Activated T-cell treated with anti-CD3 and anti-CD28 coated beads for 4 hours (primary cell): ENCODE data around the gene ZNF577.
A peak's percentile ranks its signal among the peaks of the same experiment; 100 is the strongest.
"Not testable (repeated sequence)": the region's sequence is repeated elsewhere in the genome, so short reads cannot be mapped to it uniquely, and the experiment has no call there.

Source experiments
- DNase-seq: peaks from one replicate; pipeline ENCODE4 v3.0.0-alpha.2; 2020

The ZNF577 gene

DNA sequence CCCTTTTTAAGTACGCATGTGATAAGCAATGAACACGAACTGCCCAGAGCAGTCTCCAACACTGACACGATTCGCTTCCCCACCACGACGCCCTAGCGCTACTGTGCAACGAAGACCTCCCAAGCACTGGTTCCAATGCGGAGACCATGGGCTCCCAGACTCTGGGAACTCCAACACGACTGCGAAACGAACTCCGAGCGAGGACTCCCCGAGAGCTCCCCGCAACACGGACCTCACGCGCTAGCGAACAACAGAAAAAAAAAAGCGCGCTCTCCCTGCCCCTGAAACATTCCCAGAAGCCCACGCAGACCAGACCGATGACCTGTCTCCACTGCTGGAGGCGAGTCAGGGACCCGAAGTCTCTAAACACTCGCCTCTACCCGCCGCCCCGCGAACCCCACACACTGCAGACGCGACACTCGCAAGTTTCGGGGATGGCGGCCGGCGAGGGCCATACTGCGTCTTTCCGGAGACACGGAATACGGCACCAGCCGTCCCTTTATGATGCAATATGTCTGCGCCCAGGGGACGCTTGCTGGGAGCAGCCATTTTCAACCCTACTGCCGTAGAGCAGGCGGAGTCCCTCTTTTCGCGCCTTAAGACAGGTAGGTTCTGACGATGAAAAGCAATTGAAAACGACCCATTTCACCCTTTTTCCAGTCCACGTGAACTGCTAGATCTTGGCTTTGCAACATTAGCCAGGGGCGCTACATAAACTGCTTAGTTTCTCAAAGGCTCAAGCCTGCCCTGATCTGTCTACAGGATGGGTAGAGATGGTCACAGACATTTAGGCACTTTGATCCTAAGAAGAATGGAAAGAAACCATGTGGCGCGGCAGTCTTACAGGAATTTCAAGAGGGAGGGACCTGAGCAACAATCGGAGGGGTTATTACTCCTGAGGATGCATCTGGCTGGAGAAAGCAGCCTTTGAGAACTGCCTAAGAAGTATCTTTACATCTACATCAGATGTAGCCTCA, at the start of gene ZNF577:
Gene ZNF577, minus strand, starts transcription at position 430 of the 977 bp plus-strand sequence. CDS start 7,569 bp downstream, outside the sequence.
- peak; percentile 40 for DNase-seq

DNA sequence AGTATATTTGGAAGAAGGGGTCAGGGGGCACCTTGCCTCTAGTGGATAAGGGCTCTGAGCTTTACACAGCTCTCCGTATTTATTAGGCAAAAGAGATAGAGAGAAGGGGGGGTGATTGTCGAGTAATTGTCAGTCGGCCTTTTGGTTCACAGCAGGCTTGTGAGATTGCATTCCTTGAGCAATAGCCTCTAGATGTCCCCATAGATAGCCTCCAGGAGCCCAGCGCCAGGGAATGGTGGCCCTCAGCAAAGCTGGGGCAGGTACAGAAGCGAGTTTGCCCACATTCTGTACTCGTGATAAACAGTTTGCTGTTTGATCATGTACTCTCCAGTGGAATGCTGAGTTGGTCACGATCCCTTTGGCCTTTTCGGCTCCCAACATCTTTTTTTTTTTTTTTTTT, 44.2 kb upstream of the ZNF577 start:
- no peak for DNase-seq

DNA sequence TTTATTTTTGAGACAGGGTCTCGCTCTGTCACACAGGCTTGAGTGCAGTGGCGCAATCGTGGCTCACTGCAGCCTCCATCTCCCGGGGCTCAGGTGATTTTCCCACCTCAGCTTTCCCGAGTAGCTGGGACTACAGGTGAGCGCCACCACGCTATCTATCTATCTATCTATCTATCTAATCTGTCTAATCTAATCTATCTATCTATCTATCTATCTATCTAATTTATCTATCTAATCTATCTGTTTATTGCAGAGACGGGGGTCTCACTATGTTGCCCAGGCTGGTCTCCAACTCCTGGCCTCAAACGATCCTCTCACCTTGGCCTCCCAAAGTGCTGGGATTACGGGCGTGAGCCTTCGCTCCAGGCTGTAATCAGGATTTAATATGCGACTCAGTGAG, 40.1 kb upstream of the ZNF577 start:
- no peak for DNase-seq

DNA sequence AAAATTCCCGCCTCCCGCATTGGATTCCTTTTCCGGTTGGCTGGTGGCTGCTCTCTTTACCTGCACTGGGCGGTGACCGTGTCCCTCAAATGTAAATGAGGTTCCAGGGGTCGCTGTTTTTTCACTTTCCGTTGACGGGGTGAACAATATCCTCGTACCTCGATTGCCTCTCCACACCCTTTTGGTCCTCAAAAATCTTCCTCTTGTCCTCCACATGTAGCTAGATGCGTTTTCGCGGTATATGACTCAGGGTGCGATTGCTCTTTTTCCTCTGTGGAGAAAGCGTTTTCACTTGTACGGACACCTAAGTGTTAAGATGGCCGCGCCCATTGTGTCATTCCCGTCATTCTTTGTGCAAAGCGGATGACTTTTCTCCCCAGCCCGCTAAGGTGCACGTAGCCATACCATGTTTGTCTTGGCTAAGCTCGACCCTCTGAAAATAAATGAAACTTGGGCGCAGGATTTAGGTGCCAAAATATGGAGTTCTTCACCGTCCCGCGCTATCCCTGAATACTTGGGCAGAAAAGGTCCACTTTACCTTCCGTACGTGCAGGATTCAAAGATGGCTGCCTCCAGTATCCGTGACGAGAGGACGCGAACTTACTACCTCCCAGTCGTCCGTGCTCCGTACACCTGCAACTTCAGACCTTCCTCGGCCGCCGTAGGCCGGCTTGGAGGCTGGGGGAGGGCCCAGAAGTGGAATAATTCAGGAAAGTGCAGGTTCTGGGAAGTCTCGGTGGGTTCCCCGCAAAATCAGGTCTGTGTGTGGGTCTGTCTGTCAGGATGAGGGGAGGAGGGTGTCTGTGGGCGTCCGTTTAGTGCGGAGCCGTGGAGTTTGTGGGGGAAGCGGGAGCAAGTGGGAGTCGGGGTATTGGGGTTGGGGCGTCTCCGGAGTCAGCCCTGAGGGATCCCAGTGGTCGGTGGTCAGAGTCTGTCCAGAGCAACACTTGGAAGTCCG, 39.3 kb upstream of the ZNF577 start, which contains the start of gene ZNF613:
Gene ZNF613, plus strand, starts transcription at position 689 of the 958 bp plus-strand sequence. CDS start 8,749 bp downstream, outside the sequence.
- DNase-seq = peak; percentile 82

DNA sequence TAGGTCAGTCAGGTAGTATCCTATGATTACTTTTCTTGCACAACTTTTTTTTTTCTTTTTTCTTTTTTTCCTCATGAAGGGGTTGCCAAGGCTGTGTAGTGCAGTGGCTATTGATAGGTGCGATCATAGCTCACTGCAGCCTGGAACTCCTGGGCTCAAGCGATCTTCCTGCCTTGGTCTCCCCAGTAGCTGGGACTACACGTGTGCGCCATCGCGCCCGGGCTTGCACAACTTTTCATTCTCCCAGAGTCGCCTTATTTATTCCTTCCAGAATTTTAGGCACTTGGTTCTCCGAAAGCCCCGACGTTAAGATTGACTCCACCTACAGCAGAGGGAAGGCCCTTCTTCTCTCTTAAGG, 38.7 kb upstream of the ZNF577 start:
- no peak for DNase-seq

DNA sequence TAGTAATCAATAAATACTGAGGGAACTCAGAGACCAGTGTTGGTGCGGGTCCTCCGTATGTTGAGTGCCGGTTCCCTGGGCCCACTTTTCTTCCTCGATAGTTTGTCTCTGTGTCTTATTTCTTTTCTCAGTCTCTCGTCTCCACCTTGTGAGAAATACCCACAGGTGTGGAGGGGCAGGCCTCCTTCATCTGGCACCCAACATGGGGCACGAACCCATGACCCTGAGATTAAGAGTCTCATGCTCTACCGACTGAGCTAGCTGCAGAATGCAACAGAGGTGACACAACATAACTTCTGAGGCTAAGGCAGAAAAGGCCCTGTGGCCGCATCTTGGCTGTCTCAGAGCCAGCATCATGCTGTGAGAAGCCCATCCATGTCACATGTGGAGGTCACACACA, 34.2 kb upstream of the ZNF577 start:
- DNase-seq = no peak

DNA sequence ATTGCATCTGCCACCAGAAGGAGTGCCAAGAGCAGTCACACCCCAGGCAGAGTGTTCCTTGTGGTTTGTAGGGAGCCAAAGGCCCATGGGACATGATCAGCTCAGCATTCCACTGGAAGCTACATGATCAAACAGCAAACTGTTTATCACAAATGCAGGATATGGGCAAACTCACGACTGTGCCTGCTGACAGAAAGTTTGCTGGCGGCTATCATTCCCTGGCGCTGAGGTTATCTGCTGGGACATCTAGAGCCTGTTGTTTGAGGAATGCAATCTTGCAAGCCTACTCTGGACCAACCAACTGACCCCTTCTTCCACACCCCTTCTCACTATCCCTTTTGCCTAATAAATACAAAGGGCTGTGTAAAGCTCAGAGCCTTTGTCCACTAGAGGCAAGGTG, 31.9 kb upstream of the ZNF577 start:
- DNase-seq = no peak

DNA sequence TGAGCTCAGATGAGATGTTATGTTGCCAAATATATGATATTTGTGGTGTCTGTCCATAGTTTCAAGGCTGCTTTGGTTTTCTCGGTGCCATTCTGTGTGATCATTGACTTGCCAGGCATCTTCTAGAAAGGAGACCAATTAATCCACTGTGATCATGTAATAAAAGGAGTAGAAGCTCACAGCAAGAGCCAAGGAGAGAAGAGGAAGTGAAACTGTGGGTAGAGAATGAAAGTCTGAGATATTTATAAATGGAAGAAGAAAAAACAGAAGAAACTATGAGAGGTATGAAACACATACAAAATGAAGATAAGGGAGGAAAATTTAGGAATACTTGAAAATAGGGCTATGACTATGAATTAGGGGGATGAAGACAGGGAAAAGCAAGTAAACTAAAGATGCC, 28.4 kb upstream of the ZNF577 start:
- DNase-seq = no peak

DNA sequence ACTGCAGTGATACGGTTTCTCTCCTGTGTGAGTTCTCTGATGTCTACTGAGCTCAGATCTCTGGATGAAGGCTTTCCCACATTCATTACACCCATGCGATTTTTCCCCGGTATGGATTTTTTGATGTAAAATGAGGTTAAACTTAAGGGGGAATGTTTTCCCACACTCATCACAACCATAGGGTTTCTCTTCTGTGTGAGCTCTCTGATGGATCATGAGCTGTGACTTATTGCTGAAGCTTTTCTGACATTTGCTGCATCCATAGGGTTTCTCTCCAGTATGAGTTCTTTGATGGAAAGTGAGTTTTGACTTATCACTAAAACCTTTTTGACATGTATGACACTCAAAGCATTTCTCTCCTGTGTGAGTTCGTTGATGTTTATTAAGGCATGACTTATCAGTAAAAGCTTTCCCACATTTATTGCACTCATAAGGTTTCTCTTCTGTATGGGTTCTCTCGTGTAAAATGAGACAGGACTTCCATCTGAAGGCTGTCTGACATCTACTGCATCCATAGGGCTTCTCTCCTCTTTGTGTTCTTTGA, 27.6 kb upstream of the ZNF577 start:
- DNase-seq = no peak

DNA sequence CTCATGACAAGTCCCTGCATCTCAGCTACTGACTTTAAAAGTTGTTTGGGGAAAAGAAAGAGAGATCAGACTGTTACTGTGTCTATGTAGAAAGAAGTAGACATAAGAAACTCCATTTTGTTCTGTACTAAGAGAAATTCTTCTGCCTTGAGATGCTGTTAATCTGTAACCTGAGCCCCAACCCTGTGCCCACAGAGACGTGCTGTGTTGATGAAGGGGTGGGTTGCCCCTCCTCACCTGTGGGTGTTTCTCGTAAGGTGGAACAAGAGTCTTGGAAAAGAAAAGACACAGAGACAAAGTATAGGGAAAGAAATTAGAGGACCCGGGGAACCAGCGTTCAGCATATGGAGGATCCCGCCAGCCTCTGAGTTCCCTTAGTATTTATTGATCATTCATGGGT, 20.2 kb upstream of the ZNF577 start:
- not testable (repeated sequence) for DNase-seq

DNA sequence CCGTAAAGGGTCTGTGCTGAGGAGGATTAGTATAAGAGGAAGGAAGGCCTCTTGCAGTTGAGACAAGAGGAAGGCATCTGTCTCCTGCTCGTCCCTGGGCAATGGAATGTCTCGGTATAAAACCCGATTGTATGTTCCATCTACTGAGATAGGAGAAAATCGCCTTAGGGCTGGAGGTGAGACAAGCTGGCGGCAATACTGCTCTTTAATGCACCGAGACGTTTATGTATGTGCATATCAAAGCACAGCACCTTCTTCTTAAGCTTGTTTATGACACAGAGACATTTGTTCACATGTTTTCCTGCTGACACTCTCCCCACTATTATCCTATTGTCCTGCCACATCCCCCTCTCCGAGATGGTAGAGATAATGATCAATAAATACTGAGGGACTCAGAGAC, 18.4 kb upstream of the ZNF577 start:
- not testable (repeated sequence) for DNase-seq

DNA sequence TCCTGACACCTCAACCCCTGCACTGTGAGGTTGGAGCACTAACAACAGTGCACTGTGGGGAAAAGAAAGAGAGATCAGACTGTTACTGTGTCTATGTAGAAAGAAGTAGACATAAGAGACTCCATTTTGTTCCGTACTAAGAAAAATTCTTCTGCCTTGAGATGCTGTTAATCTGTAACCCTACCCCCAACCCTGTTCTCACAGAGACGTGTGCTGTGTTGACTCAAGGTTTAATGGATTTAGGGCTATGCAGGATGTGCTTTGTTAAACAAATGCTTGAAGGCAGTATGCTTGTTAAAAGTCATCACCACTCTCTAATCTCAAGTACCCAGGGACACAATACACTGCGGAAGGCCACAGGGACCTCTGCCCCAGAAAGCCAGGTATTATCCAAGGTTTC, 17.9 kb upstream of the ZNF577 start:
- DNase-seq = not testable (repeated sequence)

DNA sequence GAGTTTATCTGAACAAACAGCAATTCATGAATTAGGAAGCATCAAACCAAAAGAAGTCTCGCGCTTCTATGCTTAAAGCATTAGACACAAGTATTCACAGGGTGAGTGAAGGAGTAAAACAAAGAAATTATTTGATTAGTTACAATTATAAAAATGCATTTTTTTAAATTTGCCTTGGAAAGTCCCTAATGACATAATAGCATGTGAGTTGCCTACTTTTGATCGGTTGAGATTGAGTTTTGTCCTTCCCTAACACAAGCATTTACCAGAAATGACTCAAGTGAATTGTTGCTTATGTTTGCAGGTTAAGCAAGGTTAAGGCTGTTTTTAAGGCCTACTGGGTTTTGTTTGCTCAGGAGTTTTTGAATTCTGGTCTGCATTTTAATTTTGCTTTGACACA, 17.5 kb upstream of the ZNF577 start:
- no peak for DNase-seq

DNA sequence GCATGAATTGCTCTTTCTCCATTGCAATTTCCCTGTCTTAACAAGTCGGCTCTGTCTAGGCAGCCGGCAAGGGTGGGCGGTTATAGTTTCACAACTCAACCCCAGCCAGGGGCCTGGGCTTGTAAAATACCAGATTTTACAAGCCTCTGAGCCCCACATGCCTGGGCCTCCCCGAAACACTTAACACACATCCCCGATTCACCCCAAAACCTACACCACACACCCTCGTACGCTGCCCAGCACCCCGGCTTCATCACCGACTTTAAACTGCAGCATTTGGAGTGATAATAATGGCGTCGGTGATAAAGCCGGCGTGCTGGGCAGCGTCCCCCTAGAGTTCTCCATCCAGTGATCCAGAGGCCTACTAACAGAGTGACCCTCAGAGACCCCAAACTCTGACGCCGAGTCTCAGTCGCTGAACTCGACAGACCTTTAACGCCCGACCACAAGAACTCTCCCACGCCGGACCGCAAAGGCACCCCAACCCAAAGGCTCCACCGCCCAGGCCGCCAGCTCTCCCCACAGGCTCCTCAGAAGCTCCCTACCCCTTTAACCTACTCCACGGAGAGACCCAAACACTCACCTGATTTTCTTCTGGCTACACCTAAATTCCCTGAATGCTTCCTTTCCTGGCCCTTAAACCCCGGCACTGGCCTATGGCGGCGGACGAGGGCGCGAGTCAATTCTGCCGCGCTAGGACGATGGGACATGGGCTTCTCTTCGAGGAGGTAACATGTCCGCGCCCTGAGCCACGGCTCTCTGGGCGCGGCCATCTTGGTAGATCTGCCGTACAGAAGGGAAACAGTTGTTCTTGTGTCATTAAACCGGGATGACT, 16.8 kb upstream of the ZNF577 start, which contains the start of gene ZNF649:
Gene ZNF649, minus strand, starts transcription at position 687 of the 835 bp plus-strand sequence. CDS start 4,910 bp downstream, outside the sequence.
- peak; percentile 69 for DNase-seq

DNA sequence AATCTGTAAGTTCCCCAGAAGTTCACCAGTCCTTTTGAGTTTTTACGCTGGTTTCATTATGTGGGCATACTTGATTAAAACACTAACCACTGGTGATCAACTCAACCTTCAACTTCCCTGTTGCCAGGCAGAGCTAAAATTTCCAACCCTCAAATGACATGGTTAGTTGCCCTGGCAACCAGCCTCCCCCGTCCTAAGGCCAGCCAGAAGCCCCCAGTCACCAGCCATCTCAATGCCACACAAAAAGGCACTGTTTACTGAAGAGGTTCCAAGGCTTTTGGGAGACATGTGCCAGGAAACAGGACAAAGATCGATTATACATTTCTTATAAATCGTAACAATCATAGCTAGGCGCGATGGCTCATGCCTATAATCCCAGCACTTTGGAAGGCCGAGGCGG, 15.4 kb upstream of the ZNF577 start:
- no peak for DNase-seq

DNA sequence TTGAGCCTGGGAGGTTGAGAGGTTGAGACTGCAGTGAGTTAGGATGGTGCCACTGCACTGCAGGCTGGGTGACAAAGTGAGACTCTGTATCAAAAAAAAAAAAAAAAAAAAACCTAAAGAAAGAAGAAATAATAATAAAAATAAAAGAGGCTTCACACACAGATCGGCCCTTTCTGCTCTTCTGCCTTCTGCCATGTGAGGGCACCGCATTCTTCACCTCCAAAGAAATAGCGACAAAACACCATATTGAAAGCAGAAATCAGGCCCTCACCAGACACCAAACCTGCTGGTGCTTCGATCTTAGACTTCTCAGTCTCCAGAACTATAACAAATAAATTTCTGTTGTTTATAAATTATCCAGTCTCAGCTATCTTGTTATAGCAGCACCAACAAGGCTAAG, 14.1 kb upstream of the ZNF577 start:
- no peak for DNase-seq

DNA sequence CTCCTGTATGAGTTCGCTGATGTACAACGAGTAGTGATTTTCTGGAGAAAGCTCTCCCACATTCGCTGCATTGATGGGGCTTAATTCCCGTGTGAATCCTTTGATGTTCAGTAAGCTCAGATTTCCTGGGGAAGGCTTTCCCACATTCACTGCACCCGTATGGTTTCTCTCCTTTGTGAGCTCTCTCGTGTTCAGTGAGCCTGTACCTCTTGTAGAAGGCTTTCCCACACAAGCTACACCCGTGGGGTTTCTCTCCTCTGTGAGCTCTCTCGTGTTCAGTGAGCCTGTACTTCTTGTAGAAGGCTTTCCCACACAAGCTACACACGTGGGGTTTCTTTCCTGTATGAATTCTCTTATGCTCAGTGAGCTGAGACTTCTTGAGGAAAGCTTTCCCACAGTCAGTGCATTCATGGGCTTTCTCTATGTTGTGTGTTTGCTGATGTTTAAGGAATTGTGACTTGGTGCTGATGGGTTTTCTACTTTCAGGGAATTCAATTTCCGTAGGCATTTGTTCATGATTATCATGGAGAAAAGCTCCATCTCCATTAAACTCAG, 3.5 kb upstream of the ZNF577 start:
- DNase-seq = no peak

DNA sequence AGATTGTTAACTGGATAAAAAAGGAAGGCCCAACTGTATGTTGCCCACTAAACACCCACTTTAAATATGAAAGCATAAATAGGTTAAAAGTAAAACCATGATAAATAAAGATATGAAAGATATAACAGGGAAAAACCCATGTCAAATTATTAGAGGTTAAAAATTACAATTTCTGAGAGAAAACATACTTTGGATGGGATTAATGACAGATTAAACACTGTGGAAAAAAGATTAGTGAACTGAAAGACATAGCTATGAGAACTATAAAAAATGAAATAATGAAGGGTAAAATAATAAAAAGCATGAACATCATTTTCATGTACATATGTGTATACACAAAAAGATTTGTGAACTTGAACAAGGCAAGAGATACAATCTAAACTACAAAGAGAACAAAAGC, 2.2 kb upstream of the ZNF577 start:
- DNase-seq = no peak

DNA sequence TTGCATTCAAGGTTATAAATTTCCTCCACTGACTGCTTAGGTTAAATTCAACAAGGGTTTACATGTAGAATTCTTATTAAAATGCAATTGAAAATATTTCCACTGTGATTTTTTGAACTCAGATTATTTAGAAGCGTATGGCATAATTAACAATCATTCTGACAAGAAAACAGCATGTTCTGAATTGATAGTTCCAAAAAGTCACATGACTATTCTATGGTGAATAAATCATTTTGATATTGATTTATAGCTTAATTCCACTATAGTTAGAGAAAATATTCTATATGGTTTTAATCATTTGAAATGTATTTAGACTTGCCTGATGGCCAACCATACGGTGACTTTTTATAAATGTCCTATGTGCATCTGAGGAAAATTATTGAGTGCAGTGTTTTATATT, 3.0 kb downstream of the ZNF577 start:
- DNase-seq = no peak

DNA sequence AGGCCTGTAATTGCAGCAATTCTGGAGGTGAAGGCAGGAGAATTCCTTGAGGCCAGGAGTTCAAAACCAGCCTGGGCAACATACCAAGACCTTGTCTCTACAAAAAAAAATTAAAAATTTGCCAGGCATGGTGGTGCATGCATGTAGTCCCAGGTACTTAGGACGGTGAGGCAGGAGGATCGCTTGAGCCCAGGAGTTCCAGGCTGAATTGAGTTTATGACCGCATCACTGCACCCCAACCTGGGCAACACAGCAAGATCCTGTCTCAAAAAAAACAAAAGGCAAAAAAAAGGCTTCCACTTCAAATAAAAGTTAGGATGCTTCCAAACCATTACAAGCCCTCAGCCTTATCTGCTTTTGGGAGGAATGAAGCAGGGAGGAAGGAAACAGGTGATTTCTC, 5.2 kb downstream of the ZNF577 start:
- no peak for DNase-seq

DNA sequence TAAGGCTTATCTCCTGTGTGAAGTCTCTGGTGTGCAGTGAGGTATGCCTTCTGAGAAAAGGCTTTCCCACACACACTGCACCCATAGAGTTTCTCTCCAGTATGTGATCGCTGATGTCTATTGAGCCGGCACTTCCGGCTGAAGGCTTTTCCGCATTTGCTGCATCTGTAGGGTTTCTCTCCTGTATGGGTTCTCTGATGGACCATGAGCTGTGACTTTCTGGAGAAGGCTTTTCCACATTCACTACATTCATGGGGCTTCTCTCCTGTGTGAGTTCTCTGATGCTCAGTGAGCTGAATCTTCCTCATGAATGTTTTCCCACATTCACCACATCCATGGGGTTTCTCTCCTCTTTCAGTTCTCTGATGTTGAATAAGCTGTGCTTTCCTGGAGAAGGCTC, 14.7 kb downstream of the ZNF577 start:
- DNase-seq = no peak
